T-helper 17 cell (primary cell): Measurements from ENCODE around the gene AQP10. TPM values are rescaled to one million over a fixed set of nuclear protein-coding genes. Genes with fewer than 3 reads are reported as not detected.
"Not testable (repeated sequence)": the region's sequence is repeated elsewhere in the genome, so short reads cannot be mapped to it uniquely, and the experiment has no call there.

Experiments
- ATAC-seq: fragments of 150-1000 bp; cut with Tn5 transposase; 2 replicates; pipeline ENCODE4 v1.10.0; 2021; ENCODE audit warnings: mild to moderate bottlenecking, moderate library complexity
- DNase-seq, 3 donors: peaks; one replicate each; pipeline versions ENCODE4 v3.0.0 to v3.0.0-alpha.2; 2020 to 2021
- H3K9me3 ChIP-seq: one replicate; pipeline ENCODE4 v1.7.0; 2013; ENCODE audit warnings: low read length, mild to moderate bottlenecking; ENCODE audit not compliant: control insufficient read depth, poor library complexity, severe bottlenecking
- H3K27ac Mint-ChIP-seq: one replicate; pipeline ENCODE4 v1.8.0; 2022; ENCODE audit warnings: mild to moderate bottlenecking, moderate library complexity, mixed read lengths
- H3K27me3 Mint-ChIP-seq: one replicate; pipeline ENCODE4 v1.8.0; 2022; ENCODE audit warnings: mixed read lengths
- H3K36me3 Mint-ChIP-seq: one replicate; pipeline ENCODE4 v1.8.0; 2022; ENCODE audit warnings: low read depth, mixed read lengths
- H3K4me1 Mint-ChIP-seq: one replicate; pipeline ENCODE4 v1.8.0; 2022; ENCODE audit warnings: mild to moderate bottlenecking, mixed read lengths
- H3K4me3 Mint-ChIP-seq: one replicate; pipeline ENCODE4 v1.8.0; 2022; ENCODE audit warnings: mild to moderate bottlenecking, moderate library complexity, mixed read lengths
- total RNA-seq, 4 donors: library from RNA in 2 of 4; stranded (reverse) in 2 of 4; gene quantifications; one replicate each; pipeline ENCODE4 v1.2.3 and lab custom pipeline; 2022 to 2026

AQP10 gene
- total RNA-seq, 2 donors from 2014 or later, result 0.42 to 8.9 TPM

DNA sequence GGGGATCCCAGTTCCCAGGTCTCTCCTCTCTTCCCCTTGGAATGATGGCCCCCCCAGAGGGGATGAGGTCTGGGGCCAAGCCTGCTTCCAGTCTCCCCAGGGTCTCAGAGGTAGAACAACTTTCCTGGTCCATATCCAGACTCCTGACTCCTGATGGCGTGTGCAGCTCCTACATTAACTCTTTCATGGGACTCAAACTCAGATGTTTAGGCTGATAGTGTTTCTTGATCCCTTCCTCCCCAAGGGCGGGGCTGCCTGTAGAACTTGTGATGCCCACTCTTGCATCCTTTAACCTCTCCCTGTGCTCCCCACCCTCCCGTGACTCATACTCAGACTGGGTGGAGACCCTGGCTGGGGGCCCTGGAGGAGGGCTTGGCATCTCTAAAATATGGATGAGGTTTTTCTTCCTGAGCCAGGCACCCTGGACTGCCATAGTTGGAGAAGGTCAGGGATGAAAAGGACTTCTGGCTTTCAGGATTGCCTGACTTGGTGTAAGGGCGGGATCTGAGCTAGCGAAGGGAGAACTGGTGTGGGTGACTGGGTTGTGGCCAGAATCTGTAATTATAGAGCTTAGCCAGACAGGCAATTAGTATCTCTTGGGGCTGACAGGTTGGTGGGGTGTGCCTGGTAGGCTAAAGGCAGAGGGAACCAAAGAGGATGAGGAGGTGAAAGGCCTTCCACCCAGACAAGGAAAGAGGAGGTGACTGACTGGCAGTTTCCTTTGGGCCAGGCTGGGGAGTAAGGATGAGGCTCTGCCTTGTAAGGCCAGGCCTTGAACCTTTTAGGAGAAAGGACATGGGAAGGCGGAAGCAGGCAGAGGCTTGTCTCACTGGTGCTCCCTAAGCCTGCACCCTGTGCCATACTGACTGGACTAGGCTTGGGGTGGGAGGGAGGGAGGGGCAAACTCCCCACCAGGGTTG, 5.9 kb downstream of the AQP10 start:
- DNase-seq, result peak in 1 of 3 donors; percentile 21
- ATAC-seq, result no peak
- no peaks in the 10 kb centered on the region for H3K9me3 ChIP-seq
- Mint-ChIP-seq H3K4me3 (peak overlapping the region; percentile 96), H3K27ac (peak overlapping the region; percentile 89), H3K36me3 (peaks cover 4% of the 10 kb centered on the region), H3K27me3 (no peaks in the 10 kb centered on the region), H3K4me1 (peaks cover 54% of the 10 kb centered on the region)

DNA sequence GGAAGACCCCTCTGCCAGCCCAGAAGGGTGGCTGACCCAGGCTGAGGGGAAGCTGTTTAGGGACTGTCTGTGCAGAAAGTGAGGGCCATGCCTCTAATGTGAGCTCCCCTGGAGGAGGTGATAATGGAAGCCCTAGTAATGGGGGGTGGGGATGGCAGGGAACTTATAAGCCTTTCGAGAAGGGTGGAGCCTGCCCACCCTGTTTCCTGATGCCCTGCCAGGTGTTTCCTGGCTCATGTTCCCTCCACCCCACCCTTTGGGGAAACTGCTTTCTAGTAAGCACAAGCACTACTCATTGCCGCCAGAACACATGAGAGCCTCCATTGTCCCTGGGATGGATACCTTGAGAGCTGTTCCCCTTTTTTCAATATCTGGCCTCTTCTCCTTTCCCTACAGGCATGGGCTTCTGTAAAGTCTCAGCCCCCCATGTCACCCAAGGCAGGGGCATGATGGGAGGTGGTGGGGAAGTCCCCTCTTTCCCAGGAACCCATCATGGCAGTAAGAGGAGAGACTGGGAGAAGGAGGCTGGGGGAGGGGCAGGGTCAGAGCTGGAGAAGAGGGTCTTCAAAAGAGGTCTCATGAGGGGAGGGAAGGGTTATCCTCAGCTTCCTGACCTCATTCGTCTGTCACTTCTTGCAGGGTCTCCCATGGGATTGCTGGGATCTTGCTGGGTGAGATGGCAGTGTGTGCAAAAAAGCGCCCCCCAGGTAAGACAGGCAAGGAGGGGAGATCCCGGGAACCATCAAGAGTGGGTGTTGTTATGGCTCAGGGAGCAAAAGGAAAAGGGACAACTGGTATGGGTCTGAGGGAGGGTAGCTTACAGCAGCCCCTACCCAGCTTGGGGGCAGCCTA, 6.8 kb downstream of the AQP10 start:
- peak overlapping the region; percentile 89 for H3K27ac Mint-ChIP-seq
- peaks cover 7% of the 10 kb centered on the region for H3K36me3 Mint-ChIP-seq
- DNase-seq, result peak in 1 of 3 donors; percentile 37
- ATAC-seq, result no peak
- H3K4me3 Mint-ChIP-seq, result peak overlapping the region; percentile 96
- peaks cover 57% of the 10 kb centered on the region for H3K4me1 Mint-ChIP-seq
- H3K9me3 ChIP-seq, result no peaks in the 10 kb centered on the region
- H3K27me3 Mint-ChIP-seq, result no peaks in the 10 kb centered on the region

DNA sequence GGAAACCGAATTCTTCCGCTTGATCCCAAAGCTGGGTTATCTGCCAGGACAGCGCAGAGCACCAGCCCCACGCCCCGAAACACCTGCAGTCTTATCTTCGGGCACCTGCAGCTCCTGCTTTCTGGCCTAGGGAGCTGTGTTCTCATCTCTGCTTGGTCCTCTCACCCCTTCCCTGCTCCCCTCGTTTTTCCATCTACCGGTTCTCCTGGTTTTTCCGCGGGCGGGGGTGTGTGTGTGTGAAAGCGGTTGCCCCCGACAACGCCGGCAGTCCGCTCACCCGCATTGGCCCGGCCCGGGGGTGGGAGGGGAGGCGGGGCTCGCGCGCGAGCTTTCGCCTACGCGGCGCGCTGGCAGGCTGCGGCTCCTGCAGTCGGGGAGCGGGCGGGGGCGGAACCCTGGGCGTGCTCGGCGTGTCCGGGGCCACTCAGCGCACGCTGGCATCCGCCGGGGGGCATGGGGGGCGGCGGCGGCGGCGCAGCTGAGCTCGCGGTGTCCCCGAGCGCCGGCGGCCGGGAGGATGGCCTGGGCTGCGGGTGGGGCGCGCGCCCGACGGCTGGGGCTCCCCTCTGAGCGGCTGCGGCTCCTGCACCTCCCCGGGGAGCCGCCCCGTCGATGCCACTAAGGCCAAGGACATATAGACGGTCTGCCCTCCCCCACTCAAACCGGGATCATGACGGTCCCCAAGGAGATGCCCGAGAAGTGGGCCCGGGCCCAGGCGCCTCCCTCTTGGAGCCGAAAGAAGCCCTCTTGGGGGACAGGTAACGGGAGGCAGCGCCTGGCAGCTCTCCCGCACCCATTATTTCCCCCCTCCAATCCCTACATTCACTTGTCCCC, 7.6 kb downstream of the AQP10 start:
- H3K9me3 ChIP-seq, result no peaks in the 10 kb centered on the region
- peak overlapping the region; percentile 91 for H3K27ac Mint-ChIP-seq
- ATAC-seq (peak; percentile 77), DNase-seq (peak; percentile 75 to 93 (median 87))
- H3K4me1 Mint-ChIP-seq, result peaks cover 60% of the 10 kb centered on the region
- H3K4me3 Mint-ChIP-seq, result peak overlapping the region; percentile 96
- no peaks in the 10 kb centered on the region for H3K27me3 Mint-ChIP-seq
- H3K36me3 Mint-ChIP-seq, result peaks cover 7% of the 10 kb centered on the region

DNA sequence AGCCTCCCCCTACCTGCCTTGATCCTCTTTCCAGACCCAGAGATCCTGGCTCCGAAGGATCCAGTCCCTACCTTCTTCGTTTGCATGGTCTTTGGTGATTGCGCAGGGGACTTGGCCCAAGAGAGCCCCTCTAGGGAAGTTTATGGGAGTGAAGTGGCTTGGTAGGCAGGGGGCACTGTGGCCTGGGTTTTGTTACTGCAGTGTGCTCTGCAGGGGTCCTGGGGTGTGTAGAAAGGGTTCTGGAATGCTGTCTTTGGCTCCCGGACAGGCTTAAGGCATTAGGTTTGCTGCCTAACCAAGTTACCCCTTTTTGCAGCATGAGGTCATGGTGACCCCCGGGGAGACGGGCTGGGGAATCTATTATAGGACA, 8.2 kb downstream of the AQP10 start:
- Mint-ChIP-seq H3K4me1 (peaks cover 59% of the 10 kb centered on the region), H3K27me3 (no peaks in the 10 kb centered on the region), H3K27ac (peak overlapping the region; percentile 91), H3K36me3 (peaks cover 7% of the 10 kb centered on the region), H3K4me3 (peak overlapping the region; percentile 96)
- H3K9me3 ChIP-seq, result no peaks in the 10 kb centered on the region
- ATAC-seq (no peak), DNase-seq (no peak)

DNA sequence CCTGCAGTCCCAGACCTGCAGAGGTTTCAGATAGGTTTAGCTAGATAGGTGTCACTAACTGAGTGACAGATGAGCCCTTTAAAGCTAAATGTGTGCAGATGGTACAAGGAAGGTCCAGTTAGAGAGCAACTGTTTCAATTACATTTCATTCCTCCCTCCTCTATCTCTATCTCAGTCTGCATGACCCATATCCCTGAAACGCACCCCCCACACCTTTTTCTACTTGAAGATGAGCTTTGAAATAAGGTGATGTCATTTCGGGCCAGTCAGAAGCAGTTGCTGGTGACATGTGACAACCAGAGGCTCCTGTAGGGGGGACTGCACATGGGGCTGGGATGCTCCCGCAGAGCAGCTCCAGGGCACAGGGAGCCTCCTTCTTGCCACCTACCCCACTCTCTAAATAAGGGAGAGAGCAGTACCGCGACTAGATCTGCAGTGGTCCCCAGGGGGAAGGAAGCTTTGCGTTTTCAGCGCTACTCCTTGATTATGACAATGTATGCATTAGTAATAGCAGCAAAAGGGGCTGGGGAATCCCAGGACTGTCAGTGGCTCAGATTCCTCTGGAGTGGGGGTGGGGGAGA, 8.7 kb downstream of the AQP10 start:
- no peaks in the 10 kb centered on the region for H3K9me3 ChIP-seq
- DNase-seq (peak in 1 of 3 donors; percentile 21), ATAC-seq (peak; percentile 13)
- H3K4me1 Mint-ChIP-seq, result peaks cover 59% of the 10 kb centered on the region
- H3K27ac Mint-ChIP-seq, result peak overlapping the region; percentile 91
- H3K36me3 Mint-ChIP-seq, result peaks cover 7% of the 10 kb centered on the region
- no peaks in the 10 kb centered on the region for H3K27me3 Mint-ChIP-seq
- H3K4me3 Mint-ChIP-seq, result peak overlapping the region; percentile 96

DNA sequence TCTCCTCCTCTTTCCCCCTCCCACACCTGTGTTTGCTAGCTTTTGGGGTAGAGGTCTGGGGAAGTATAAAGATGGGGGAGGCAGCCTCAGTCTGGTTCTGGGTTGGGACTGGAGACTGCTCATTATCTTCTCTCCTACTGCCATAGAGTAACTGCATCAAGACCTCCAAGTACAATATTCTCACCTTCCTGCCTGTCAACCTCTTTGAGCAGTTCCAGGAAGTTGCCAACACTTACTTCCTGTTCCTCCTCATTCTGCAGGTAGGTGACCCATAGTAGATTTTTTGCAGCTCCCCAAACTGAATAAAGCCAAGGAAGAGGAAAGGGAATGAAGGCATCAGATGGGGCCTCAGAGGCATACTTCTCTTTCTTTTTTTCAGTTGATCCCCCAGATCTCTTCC, 9.8 kb downstream of the AQP10 start:
- Mint-ChIP-seq H3K27me3 (no peaks in the 10 kb centered on the region), H3K4me1 (peaks cover 64% of the 10 kb centered on the region), H3K36me3 (peaks cover 7% of the 10 kb centered on the region), H3K4me3 (peak overlapping the region; percentile 96), H3K27ac (peak overlapping the region; percentile 91)
- no peaks in the 10 kb centered on the region for H3K9me3 ChIP-seq
- ATAC-seq (no peak), DNase-seq (no peak)

DNA sequence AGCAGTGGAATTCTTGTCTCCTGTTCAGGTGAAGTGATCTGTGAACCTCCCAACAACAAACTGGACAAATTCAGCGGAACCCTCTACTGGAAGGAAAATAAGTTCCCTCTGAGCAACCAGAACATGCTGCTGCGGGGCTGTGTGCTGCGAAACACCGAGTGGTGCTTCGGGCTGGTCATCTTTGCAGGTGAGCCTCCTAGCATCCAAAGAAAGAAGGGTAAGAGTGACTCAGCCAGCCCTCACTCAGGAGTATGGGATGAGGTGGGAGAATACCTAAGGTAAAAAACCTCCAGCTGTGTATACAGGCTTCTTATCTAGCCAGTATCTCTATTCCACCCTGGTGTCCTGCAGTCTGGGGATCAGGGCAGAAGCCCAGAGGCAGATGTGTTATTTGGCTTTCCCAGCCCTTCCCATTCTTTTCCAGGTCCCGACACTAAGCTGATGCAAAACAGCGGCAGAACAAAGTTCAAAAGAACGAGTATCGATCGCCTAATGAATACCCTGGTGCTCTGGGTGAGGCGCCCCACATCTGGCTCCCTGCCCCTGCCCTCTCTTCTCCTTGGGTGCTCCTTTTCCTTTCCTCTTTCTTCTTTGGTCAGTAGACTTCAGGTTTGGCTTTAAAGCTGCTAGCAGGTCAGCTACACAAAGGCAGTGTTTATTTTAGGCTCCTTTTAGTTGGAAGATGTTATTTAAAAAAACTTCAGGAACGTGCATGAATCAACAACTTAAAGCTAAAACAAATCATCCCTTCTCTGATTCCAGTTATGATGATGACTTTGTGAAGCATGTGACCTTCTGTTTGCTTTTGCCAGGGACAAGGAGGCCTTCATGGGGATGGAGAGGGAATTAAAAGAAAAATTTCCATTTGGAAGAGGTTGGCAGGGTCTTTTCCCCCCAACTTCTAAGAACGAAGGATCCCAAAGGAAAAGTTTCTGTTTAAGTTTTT, 13.5 kb downstream of the AQP10 start:
- Mint-ChIP-seq H3K27me3 (no peaks in the 10 kb centered on the region), H3K4me1 (peaks cover 61% of the 10 kb centered on the region), H3K4me3 (peak overlapping the region; percentile 84), H3K36me3 (peaks cover 14% of the 10 kb centered on the region), H3K27ac (peak overlapping the region; percentile 92)
- H3K9me3 ChIP-seq, result no peaks in the 10 kb centered on the region
- DNase-seq, result no peak
- ATAC-seq, result no peak

DNA sequence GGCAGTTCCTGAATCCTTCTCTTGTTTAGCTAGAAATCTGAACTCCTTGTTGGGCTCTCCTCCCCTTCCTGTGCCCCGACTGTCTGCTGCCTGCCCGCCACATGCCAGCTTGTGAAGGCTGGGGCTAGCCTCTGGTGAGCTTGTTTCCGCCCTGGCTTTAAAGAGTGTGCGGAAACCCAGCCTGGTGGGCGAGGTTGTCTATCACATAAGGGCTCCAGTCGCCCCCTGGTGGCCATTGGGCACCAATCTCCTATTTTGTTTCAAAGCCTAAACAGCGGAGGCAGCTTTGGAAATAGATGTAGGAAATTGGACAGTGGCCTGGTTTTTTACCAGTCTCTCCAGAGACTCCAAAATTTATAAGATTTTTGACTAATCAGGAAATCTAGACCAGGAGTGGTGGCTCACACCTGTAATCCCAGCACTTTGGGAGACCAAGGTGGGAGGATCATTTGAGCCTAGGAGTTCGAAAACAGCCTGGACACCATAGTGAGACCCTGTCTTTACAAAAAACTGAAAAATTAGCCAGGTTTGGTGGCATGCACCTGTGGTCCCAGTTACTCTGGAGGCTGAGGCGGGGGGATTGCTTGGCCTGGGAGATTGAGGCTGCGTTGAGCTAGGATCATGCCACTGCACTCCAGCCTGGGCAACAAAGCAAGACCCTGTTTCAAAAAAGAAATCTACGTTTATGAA, 14.3 kb downstream of the AQP10 start:
- Mint-ChIP-seq H3K27me3 (no peaks in the 10 kb centered on the region), H3K27ac (peak overlapping the region; percentile 92), H3K4me3 (peak overlapping the region; percentile 84), H3K36me3 (peaks cover 17% of the 10 kb centered on the region), H3K4me1 (peaks cover 60% of the 10 kb centered on the region)
- ATAC-seq (peak; percentile 88), DNase-seq (peak; percentile 76 to 84 (median 78))
- H3K9me3 ChIP-seq, result no peaks in the 10 kb centered on the region

DNA sequence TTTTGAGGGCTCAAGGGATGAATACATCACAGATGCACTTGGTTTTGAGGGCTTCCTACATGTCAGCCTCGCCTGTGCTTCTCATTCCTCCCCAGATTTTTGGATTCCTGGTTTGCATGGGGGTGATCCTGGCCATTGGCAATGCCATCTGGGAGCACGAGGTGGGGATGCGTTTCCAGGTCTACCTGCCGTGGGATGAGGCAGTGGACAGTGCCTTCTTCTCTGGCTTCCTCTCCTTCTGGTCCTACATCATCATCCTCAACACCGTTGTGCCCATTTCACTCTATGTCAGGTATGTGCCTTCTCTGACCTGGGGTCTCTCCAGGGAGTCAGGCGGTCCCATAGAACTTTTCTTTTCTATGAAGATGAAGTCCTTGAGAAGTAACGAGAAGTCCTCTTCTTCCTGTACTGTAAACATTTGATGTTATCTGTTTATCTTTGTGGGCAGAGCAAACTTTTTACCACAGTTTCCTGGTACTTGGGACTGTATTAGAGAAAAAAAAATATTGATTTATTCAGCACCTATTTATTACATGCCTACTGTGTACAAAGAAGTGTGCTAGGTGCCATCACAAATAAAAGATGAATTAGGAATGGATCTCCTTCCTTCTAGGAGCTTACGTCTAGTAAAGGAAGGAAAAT, 16.5 kb downstream of the AQP10 start:
- DNase-seq, result no peak

DNA sequence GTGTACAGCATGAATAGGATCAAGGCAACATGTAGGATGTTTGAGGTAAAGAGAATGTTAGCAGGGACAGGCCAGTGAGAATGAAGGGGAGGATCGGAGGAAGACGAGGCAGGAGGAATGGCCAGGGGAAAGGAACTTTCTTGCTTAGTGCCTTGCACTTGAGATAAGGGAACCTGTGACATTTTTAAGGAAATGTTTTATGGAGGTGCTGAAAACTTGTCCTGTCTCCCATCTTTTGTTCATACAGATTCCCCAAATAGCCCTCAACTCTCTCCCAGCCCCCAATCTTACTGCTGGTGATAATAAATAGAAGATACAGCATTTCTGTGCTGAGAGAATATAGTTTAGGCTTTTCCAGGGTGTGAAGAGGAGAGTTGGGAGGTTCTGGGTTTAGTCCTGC, 18.0 kb downstream of the AQP10 start:
- H3K4me1 Mint-ChIP-seq, result peaks cover 73% of the 10 kb centered on the region
- ATAC-seq (no peak), DNase-seq (no peak)
- H3K9me3 ChIP-seq, result no peaks in the 10 kb centered on the region
- H3K4me3 Mint-ChIP-seq, result peak overlapping the region; percentile 79
- H3K27ac Mint-ChIP-seq, result peak overlapping the region; percentile 97
- peaks cover 26% of the 10 kb centered on the region for H3K36me3 Mint-ChIP-seq
- H3K27me3 Mint-ChIP-seq, result no peaks in the 10 kb centered on the region

More for the DNA sequence above, 16.5 kb downstream of the AQP10 start:
- Mint-ChIP-seq H3K27me3 (no peaks in the 10 kb centered on the region), H3K4me1 (peaks cover 61% of the 10 kb centered on the region), H3K4me3 (peak overlapping the region; percentile 93), H3K36me3 (peaks cover 16% of the 10 kb centered on the region), H3K27ac (peak overlapping the region; percentile 97)
- peak; percentile 62 for ATAC-seq
- H3K9me3 ChIP-seq, result no peaks in the 10 kb centered on the region

DNA sequence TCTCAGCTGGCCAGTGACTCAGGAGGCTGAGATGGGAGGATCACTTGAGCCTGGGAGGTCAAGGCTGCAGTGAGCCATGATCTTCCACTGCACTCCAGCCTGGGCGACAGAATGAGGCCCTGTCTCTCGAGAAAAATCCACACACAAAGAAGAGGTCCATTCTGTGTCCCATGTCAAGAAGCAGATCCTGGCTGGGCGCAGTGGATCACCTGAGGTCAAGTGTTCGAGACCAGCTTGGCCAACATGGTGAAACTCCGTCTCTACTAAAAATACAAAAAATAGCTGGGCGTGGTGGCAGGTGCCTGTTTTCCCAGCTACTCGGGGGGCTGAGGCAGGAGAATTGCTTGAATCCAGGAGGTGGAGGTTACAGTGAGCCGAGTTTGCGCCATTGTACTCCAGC, 20.5 kb downstream of the AQP10 start:
- H3K9me3 ChIP-seq, DNase-seq, ATAC-seq, H3K27me3 Mint-ChIP-seq: not testable (repeated sequence)
- peak overlapping the region; percentile 93 for H3K4me3 Mint-ChIP-seq
- peak overlapping the region; percentile 97 for H3K27ac Mint-ChIP-seq
- H3K4me1 Mint-ChIP-seq, result peaks cover 74% of the 10 kb centered on the region
- peaks cover 33% of the 10 kb centered on the region for H3K36me3 Mint-ChIP-seq
